GM12878 (cell line): ENCODE results near the gene ICE2. TPM values are rescaled to one million over a fixed set of nuclear protein-coding genes. Genes with fewer than 3 reads are reported as not detected.

Source experiments
- ATAC-seq: fragments of 200-7000 bp; cut with Tn5 transposase; 3 replicates; pipeline ENCODE4 v1.9.1; 2020; ENCODE audit warnings: mild to moderate bottlenecking, moderate library complexity
- BruUV-seq: library from RNA; stranded (reverse); fragments of 400-500 nt; replicated peaks from 2 replicates; lab custom pipeline; 2021; lab: Mats Ljungman, UMichigan
- CTCF ChIA-PET: fragments of 300-600 bp; sonication (Branson Sonifier 250); formaldehyde crosslinking; extraction: SDS; loops from one replicate; lab custom pipeline; 2021; ENCODE audit warnings: inconsistent platforms; lab: Yijun Ruan, JAX
- POLR2A ChIA-PET: fragments of 350-600 bp; formaldehyde crosslinking; extraction: SDS; loops from one replicate; lab custom pipeline; 2021; ENCODE audit warnings: inconsistent platforms; lab: Charles Lee
- RAD21 ChIA-PET: fragments of 300-600 bp; sonication (Branson Sonifier 250); formaldehyde crosslinking; loops from one replicate; lab custom pipeline; 2023; ENCODE audit warnings: antibody characterized with exemption; ENCODE audit not compliant: unreplicated experiment; lab: Charles Lee
- SMC1A ChIA-PET: fragments of 300-600 bp; sonication (Branson Sonifier 250); formaldehyde crosslinking; loops from one replicate; lab custom pipeline; 2023; ENCODE audit not compliant: unreplicated experiment, uncharacterized antibody; lab: Charles Lee
- DNase-seq: peaks from one replicate; pipeline ENCODE4 v3.0.0-alpha.2; 2011; ENCODE audit warnings: low read depth, low spot score
- FAIRE-seq: peaks from 3 replicates; lab custom pipeline; 2011; peaks lifted over from hg19 to GRCh38; lab: Jason Lieb, UNC
- H2AFZ ChIP-seq: 2 replicates; pipeline ENCODE4 v1.6.0; 2011; ENCODE audit warnings: low read depth, low read length, control low read depth; ENCODE audit not compliant: control insufficient read depth
- H3K27ac ChIP-seq: 2 replicates; pipeline ENCODE4 v1.5.1; 2011; ENCODE audit warnings: control low read depth; ENCODE audit not compliant: control insufficient read depth, insufficient read depth
- H3K27me3 ChIP-seq, 2 experiments: replicated peaks in 1 of 2; 2 replicates each; pipeline versions ENCODE4 v1.6.0 to v1.6.1; 2011; ENCODE audit warnings: low read length in 1 of 2; ENCODE audit not compliant: control insufficient read depth in 2 of 2, insufficient read depth in 2 of 2
- H3K36me3 ChIP-seq, 2 experiments: 2 replicates each; pipeline ENCODE4 v1.5.1; 2011; ENCODE audit warnings: low read length in 1 of 2; ENCODE audit not compliant: control insufficient read depth in 2 of 2, insufficient read depth in 2 of 2
- H3K4me1 ChIP-seq: 2 replicates; pipeline ENCODE4 v1.6.1; 2011; ENCODE audit warnings: mild to moderate bottlenecking, low read length, moderate library complexity, mixed read lengths; ENCODE audit not compliant: control insufficient read depth, insufficient read depth
- H3K4me2 ChIP-seq: 2 replicates; pipeline ENCODE4 v1.6.0; 2011; ENCODE audit warnings: control low read depth; ENCODE audit not compliant: control insufficient read depth, insufficient read depth
- H3K4me3 ChIP-seq: fragments of 200-600 bp; sonication (generic); 2 replicates; pipeline ENCODE4 v1.5.1; 2016
- H3K79me2 ChIP-seq: 2 replicates; pipeline ENCODE4 v1.6.0; 2011; ENCODE audit warnings: low read length; ENCODE audit not compliant: control insufficient read depth, insufficient read depth
- H3K9ac ChIP-seq: 2 replicates; pipeline ENCODE4 v1.8.0; 2011; ENCODE audit warnings: low read length, control low read depth, mixed read lengths; ENCODE audit not compliant: control insufficient read depth, insufficient read depth
- H3K9me3 ChIP-seq: replicated peaks from 3 replicates; pipeline ENCODE4 v1.5.1; 2011; ENCODE audit warnings: mild to moderate bottlenecking, low read length; ENCODE audit not compliant: control insufficient read depth, insufficient read depth
- H4K20me1 ChIP-seq: 2 replicates; pipeline ENCODE4 v1.6.0; 2011; ENCODE audit not compliant: control insufficient read depth, insufficient read depth
- BCL3 ChIP-seq: IDR thresholded peaks from 2 replicates; pipeline ENCODE4 v1.6.1; 2011; ENCODE audit warnings: borderline replicate concordance, low read depth, mild to moderate bottlenecking, moderate library complexity, low read length; ENCODE audit not compliant: insufficient read depth, poor library complexity, severe bottlenecking
- EZH2 ChIP-seq: IDR thresholded peaks from 2 replicates; pipeline ENCODE4 v1.6.1; 2012; ENCODE audit warnings: low read depth, mild to moderate bottlenecking, control low read depth, inconsistent platforms, low read length, borderline replicate concordance; ENCODE audit not compliant: control insufficient read depth
- HDGF ChIP-seq: fragments of 450-650 bp; IDR thresholded peaks from 2 replicates; pipeline ENCODE4 v1.6.1; 2016; ENCODE audit warnings: antibody characterized with exemption
- IKZF2 ChIP-seq, 2 experiments: fragments of 450-650 bp; IDR thresholded peaks; 2 replicates each; pipeline ENCODE4 v1.6.1; 2017; ENCODE audit warnings: mild to moderate bottlenecking in 2 of 2, moderate library complexity in 2 of 2
- IRF5 ChIP-seq: fragments of 450-650 bp; IDR thresholded peaks from 2 replicates; pipeline ENCODE4 v1.6.1; 2017; ENCODE audit warnings: borderline replicate concordance
- KDM1A ChIP-seq: fragments of 200-600 bp; sonication (generic); IDR thresholded peaks from 2 replicates; pipeline ENCODE4 v1.6.1; 2016; ENCODE audit warnings: borderline replicate concordance
- PAX8 ChIP-seq: fragments of 450-650 bp; IDR thresholded peaks from 2 replicates; pipeline ENCODE4 v1.6.1; 2017; ENCODE audit warnings: mild to moderate bottlenecking, moderate library complexity
- RUNX3 ChIP-seq: IDR thresholded peaks from 2 replicates; pipeline ENCODE4 v1.6.1; 2012; ENCODE audit warnings: low read length, inconsistent platforms
- STAT1 ChIP-seq: fragments of 450-650 bp; conservative IDR thresholded peaks from 2 replicates; pipeline ENCODE4 v1.6.1; 2014; ENCODE audit warnings: antibody characterized with exemption, mild to moderate bottlenecking
- TCF12 ChIP-seq: IDR thresholded peaks from 2 replicates; pipeline ENCODE4 v1.6.1; 2011; ENCODE audit warnings: low read depth, mild to moderate bottlenecking, low read length
- TCF7 ChIP-seq: IDR thresholded peaks from 2 replicates; pipeline ENCODE4 v1.6.1; 2014; ENCODE audit warnings: antibody characterized with exemption, borderline replicate concordance
- YBX1 ChIP-seq: fragments of 450-650 bp; IDR thresholded peaks from 2 replicates; pipeline ENCODE4 v1.6.1; 2016; ENCODE audit warnings: antibody characterized with exemption
- YY1 ChIP-seq: IDR thresholded peaks from 2 replicates; pipeline ENCODE4 v1.6.1; 2011; ENCODE audit warnings: low read depth, mild to moderate bottlenecking, low read length
- ZBED1 ChIP-seq: IDR thresholded peaks from 2 replicates; pipeline ENCODE4 v1.6.1; 2016; ENCODE audit warnings: borderline replicate concordance
- ZBTB40 ChIP-seq: fragments of 450-650 bp; IDR thresholded peaks from 2 replicates; pipeline ENCODE4 v1.6.1; 2016; ENCODE audit warnings: mild to moderate bottlenecking, moderate library complexity, borderline replicate concordance
- WGBS: methylation state at CpG from one replicate; pipeline ENCODE4 v1.1.6; 2016; ENCODE audit warnings: low lambda C conversion rate; ENCODE audit not compliant: insufficient replicate concordance, insufficient coverage; ENCODE audit errors: missing lambda C conversion rate; 5-methylcytosine and 5-hydroxymethylcytosine counted together
- in situ Hi-C: fragments of 300-500 bp; cut with MboI; formaldehyde crosslinking; loops from 9 replicates; pipeline ENCODE4 v1.14.3; 2018; ENCODE audit warnings: mixed read lengths
- intact Hi-C: fragments of 100-400 bp; cut with micrococcal nuclease; formaldehyde crosslinking; loops from one replicate; pipeline ENCODE4 v1.14.2; 2022; ENCODE audit not compliant: unreplicated experiment
- polyA plus RNA-seq, 11 experiments: library from polyadenylated mRNA; depleted of rRNA in 4 of 11; unstranded in 6 of 11; stranded (reverse) in 5 of 11; fragments of >200 nt; fragmentation: Nextera tagmentation in 4 of 11; fragmentation: Illumina TruSeq in 1 of 11; extraction: Ambion mirVana in 4 of 11; extraction: Trizol in 1 of 11; gene quantifications; 1 replicate in 1 of 11; 2 replicates in 10 of 11; pipeline versions ENCODE4 v1.2.1 to v1.2.3, GENCODE V29; 2011 to 2016; ENCODE audit warnings: inconsistent platforms in 2 of 11, missing spikeins in 2 of 11, low read depth in 1 of 11
- total RNA-seq, 4 experiments: library from RNA; depleted of rRNA in 3 of 4; stranded (reverse); fragments of >200 nt in 3 of 4; fragmentation: Illumina TruSeq in 1 of 4; extraction: Trizol in 1 of 4; gene quantifications; 2 replicates each; pipeline versions ENCODE4 v1.2.1 to v1.2.3, GENCODE V29; 2013 to 2021

The ICE2 gene
- total and polyA plus RNA-seq, 10 of the 15 experiments (the other 5 are each of a cell fraction or from before 2014, with no cell fraction given) = 14.2 to 62.0 (median 44.9) TPM

- in situ Hi-C loops = loop anchor here (25.0 kb wide), 1 partner anchor 1314 kb away; no protein-coding TSS in a partner anchor
- POLR2A ChIA-PET = interaction anchor here (0.7 kb wide), 1 partner anchor 68 kb away, joined by 3 read pairs; no protein-coding TSS in a partner anchor
- no TSS peak for BruUV-seq
Measured at GRCh38 chr15:60523056-60523455, 44.1 kb upstream of the ICE2 start.

More at GRCh38 chr15:60523056-60523455, 44.1 kb upstream of the ICE2 start:
- DNase-seq = no peak
- Histone ChIP-seq H3K4me1 (peaks cover 16% of the 10 kb centered on the region), H2AFZ (no peak overlapping the region), H4K20me1 (no peaks in the 10 kb centered on the region), H3K4me2 (no peak overlapping the region), H3K4me3 (no peak overlapping the region), H3K27me3 (no peaks in the 10 kb centered on the region), H3K36me3 (peaks cover 9 to 11% of the 10 kb centered on the region in 2 experiments), H3K27ac (no peak overlapping the region), H3K79me2 (peaks cover 7% of the 10 kb centered on the region), H3K9me3 (no peaks in the 10 kb centered on the region), H3K9ac (no peak overlapping the region)
- no peak for FAIRE-seq
- ChIA-PET RAD21 (no interaction called here), SMC1A (interaction anchor here (3.5 to 4.2 kb wide), 2 partner anchors 15 to 19 kb away, joined by 14 to 71 read pairs; no protein-coding TSS in a partner anchor), CTCF (interaction anchor here (1.1 to 4.5 kb wide), 3 partner anchors 9 to 16 kb away, joined by 5 to 52 read pairs (median 30); no protein-coding TSS in a partner anchor)
- no peak for ATAC-seq
- intact Hi-C loops = loop anchor here (5.0 kb wide), 1 partner anchor 59 kb away; no protein-coding TSS in a partner anchor
- no peak for TF ChIP-seq TCF7
- no peak for TF ChIP-seq IRF5
- TF ChIP-seq EZH2 = no peak
- TF ChIP-seq HDGF = no peak
- TF ChIP-seq BCL3 = no peak
- TF ChIP-seq KDM1A = no peak
- no peak for TF ChIP-seq ZBTB40
- no peak for TF ChIP-seq YY1
- no peak for TF ChIP-seq STAT1
- no peak for TF ChIP-seq PAX8
- no peak for TF ChIP-seq YBX1
- no peak for TF ChIP-seq RUNX3
- no peak for TF ChIP-seq TCF12
- no peak for TF ChIP-seq ZBED1
- no peak for TF ChIP-seq IKZF2 (IDR thresholded peaks at IDR 0.05)
- WGBS = 50% methylated on average over 2 of the region's 2 CpGs
